GM08714 (cell line): ENCODE results near the gene ANO10.
"Not testable (repeated sequence)": the region's sequence is repeated elsewhere in the genome, so short reads cannot be mapped to it uniquely, and the experiment has no call there.

Experiments
- H3K4me3 ChIP-seq: fragments of 200-500 bp; sonication (Bioruptor generic); 2 replicates; pipeline ENCODE4 v1.5.1; 2014; ENCODE audit warnings: mild to moderate bottlenecking, low read length, inconsistent platforms
- ZNF274 ChIP-seq: IDR thresholded peaks from 2 replicates; pipeline ENCODE4 v1.6.1; 2012; ENCODE audit warnings: mild to moderate bottlenecking, low read depth, low read length

The ANO10 gene

GRCh38 chr3:43369404-43370292, 252.2 kb downstream of the ANO10 start:
- no peak overlapping the region for H3K4me3 ChIP-seq
- TF ChIP-seq ZNF274, result no peak

GRCh38 chr3:43366885-43367284, 254.9 kb downstream of the ANO10 start:
- TF ChIP-seq ZNF274, result no peak
- no peak overlapping the region for H3K4me3 ChIP-seq

- no peak for TF ChIP-seq ZNF274
- no peak overlapping the region for H3K4me3 ChIP-seq
These were observed 255.3 kb downstream of the ANO10 start for GRCh38 chr3:43366481-43366880.

- H3K4me3 ChIP-seq, result no peak overlapping the region
- TF ChIP-seq ZNF274, result no peak
These were observed 256.1 kb downstream of the ANO10 start for GRCh38 chr3:43365601-43366305.

GRCh38 chr3:43364926-43365325, 256.9 kb downstream of the ANO10 start:
- no peak overlapping the region for H3K4me3 ChIP-seq
- no peak for TF ChIP-seq ZNF274

- no peak overlapping the region for H3K4me3 ChIP-seq
- no peak for TF ChIP-seq ZNF274
These were observed 257.3 kb downstream of the ANO10 start for GRCh38 chr3:43364494-43364893.

- no peak for TF ChIP-seq ZNF274
- H3K4me3 ChIP-seq, result no peak overlapping the region
These were observed 258.1 kb downstream of the ANO10 start for GRCh38 chr3:43363621-43364266.

- no peak for TF ChIP-seq ZNF274
- no peak overlapping the region for H3K4me3 ChIP-seq
These were observed 258.9 kb downstream of the ANO10 start for GRCh38 chr3:43362961-43363360.

GRCh38 chr3:43362183-43362582, 259.6 kb downstream of the ANO10 start:
- no peak overlapping the region for H3K4me3 ChIP-seq
- no peak for TF ChIP-seq ZNF274

- TF ChIP-seq ZNF274, result no peak
- H3K4me3 ChIP-seq, result no peak overlapping the region
These were observed 260.7 kb downstream of the ANO10 start for GRCh38 chr3:43361077-43361476.

- H3K4me3 ChIP-seq, result not testable (repeated sequence)
These were observed 265.8 kb downstream of the ANO10 start for GRCh38 chr3:43356033-43356432.

- H3K4me3 ChIP-seq, result no peak overlapping the region
- TF ChIP-seq ZNF274, result no peak
These were observed 267.7 kb downstream of the ANO10 start for GRCh38 chr3:43353923-43354670.

- no peak for TF ChIP-seq ZNF274
- H3K4me3 ChIP-seq, result no peak overlapping the region
These were observed 268.4 kb downstream of the ANO10 start for GRCh38 chr3:43353393-43353792.

GRCh38 chr3:43349716-43350115, 272.1 kb downstream of the ANO10 start:
- H3K4me3 ChIP-seq, result no peak overlapping the region
- TF ChIP-seq ZNF274, result no peak
